HG02938 (cell line): Measurements from ENCODE around the gene DISP2.
A peak's percentile ranks its signal among the peaks of the same experiment; 100 is the strongest.

Experiments
- ATAC-seq: cut with Tn5 transposase; IDR thresholded peaks from one replicate; pipeline ENCODE4 v1.9.1; 2021; ENCODE audit warnings: mild to moderate bottlenecking, moderate library complexity; ENCODE audit not compliant: unreplicated experiment

DISP2 gene

DNA sequence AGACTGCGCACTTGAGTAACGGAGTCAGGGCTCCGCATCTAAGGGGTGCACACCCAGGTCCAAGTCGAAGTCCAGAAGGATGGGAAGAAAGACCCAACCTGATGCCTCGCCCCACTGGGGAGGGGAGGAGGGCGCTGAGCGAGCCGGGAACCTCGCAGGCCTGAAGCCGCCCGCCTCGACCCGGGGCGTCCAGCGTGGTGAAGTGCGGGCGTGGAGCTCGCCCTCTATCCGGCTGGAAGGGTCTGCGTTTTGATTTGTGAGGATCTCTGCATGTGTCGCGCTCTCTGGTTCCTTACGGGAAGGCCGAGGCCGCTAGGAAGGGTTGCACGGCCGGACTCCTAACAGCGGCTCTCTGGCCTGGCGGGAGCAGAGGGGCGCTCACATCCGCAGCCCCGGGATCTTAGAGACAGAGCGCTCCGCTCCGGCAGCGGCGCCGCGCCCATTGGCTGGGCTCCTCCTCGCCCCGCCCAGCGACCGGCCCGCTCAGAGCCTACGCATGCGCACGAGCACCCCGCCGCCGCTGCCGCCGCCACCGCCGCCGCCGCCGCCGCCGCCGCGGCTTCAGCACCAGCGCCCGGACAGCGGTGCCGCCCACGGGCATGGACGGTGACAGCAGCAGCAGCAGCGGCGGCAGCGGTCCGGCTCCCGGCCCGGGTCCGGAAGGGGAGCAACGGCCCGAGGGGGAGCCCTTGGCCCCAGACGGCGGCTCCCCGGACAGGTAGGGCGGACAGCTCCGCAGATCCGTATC is at the start of gene DISP2:
Gene DISP2 (plus strand): TSS at position 497 of the 748 bp plus-strand sequence. CDS start 103 bp downstream, at position 600.
- ATAC-seq = peak; percentile 61

- no peak for ATAC-seq
These were observed 48.6 kb upstream of the DISP2 start for GRCh38 chr15:40309344-40309862.

GRCh38 chr15:40310001-40310959 is 47.7 kb upstream of the DISP2 start:
- no peak for ATAC-seq

GRCh38 chr15:40310993-40311392 is 47.0 kb upstream of the DISP2 start:
- no peak for ATAC-seq

DNA sequence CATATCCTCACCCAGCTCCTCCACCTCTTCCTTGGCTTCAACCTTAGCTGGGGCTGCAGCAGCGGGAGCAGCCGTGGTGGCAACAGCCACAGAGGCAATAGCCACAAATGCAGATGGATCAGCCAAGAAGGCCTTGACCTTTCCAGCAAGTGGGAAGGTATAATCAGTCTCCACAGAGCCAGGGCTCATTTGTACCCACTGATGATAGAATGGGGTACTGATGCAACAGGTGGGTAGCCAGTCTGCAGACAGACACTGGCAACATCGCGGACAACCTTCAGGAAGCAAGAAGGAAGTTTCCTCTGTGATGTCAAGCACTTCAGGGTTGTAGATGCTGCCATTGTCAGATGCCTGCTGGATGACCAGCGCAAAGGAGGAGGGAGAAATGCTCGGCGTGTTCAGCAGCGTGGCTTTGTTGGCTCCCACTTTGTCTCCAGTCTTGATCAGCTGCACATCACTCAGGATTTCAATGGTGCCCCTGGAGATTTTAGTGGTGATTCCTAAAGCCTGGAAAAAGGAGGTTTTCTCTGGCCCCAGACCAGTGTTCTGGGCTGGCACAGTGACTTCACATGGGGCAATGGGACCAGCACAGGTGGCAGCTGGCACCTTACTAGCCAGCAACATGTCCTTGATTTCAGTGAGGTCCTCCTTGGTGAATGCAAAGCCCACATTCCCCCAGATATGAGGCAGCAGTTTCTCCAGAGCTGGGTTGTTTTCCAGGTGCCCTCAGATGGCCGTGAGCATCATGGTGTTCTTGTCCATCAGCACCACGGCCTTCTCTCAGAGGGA is 45.5 kb upstream of the DISP2 start:
- ATAC-seq = no peak

DNA sequence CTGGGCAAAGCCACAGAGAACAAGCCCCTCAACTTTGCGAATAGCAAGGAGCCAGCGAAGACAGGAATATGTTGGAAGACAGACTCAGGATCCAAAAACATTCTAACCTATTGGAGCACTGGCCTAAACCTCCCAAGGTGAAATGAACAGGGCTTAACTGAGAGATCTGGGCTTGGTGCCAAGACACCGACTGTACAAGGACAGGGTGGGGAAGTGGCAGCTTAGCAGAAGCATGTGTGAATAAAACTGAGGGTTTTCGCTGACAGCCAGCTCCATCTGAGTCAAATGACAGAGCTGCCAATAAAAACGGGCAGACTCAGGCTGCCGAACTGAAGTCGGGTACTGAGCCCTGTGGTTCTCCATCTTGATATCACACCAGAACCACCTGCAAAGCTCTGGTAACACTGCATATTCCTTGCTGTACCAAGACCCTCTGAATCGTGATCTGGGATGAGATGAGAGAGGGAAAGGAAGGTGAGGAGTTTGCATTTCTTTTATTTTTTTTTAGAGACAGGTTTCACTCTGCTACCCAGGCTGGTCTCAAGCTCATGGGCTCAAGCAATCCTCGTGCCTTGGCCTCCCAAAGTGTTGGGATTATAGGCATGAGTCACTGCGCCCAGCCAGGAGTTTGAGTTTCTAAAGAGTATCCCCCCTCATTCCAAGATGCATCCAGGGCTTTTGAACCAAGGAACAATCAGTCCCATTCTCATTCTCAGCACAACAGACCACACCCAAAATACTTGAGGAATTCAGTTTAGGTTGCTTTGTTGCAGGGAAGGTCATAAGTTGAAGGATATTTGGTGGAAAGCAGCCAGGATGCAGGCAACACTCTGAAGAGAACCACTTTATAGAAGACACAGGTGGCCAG is 44.3 kb upstream of the DISP2 start:
- no peak for ATAC-seq

- ATAC-seq = no peak
These were observed 43.2 kb upstream of the DISP2 start for GRCh38 chr15:40314723-40315276.

DNA sequence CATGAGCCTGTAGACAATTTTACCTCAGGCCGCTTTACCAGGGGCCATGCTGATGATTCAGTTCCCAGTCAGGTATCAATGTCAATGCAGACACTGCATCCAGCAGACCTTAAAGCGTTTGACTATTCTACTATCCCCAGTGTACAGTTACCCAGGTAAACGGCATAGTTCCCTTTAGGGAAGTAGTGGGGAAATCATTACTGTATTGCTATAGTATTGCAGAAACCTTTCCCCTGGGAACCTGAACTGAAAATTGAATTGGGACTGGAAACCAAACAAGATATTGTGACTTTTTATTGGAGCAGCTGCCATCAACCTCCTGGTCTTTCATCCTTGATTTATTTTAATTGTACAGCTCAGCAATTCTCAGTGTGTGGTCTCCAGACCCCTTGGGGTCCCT is 41.1 kb upstream of the DISP2 start:
- no peak for ATAC-seq

DNA sequence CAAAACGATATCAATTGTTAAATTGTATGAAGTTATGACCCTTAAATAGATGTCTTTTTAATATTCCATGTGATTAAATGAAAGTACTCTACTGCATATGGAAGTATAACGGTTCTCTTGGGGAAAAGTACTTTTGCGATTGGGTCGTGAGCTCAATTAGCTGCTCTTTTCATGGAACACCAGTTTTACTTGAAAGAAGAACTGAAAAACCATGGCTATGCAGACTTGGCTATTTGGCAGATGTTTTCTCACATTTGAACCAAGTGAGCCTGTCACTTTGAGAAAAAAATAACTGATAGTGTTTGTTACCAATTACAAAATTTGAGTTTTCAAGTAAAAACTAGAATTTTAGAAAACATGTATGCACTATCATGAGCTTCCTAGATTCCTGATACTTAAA is 40.4 kb upstream of the DISP2 start:
- ATAC-seq = no peak

DNA sequence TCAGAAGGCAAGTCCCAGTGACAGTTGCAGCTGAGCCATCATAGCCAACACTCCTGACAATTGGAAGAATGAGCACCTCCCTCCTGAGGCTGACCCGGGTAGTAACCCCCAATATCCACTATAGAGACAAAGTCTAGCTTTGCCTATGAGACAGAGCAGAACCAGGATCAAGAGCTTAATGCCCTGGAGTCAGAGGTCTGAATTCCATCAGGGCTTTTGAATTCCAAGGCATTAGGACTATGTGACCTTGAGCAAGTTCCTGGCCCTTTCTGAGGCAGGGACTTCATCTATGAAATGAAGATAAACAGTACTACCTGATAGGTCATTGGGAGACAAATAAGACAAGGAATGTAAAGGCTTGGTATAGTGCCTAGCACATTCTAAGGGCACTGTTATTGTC is 37.6 kb upstream of the DISP2 start:
- no peak for ATAC-seq

GRCh38 chr15:40320931-40321371 is 37.1 kb upstream of the DISP2 start:
- ATAC-seq = no peak

- no peak for ATAC-seq
These were observed 35.3 kb upstream of the DISP2 start for GRCh38 chr15:40322531-40323238.

DNA sequence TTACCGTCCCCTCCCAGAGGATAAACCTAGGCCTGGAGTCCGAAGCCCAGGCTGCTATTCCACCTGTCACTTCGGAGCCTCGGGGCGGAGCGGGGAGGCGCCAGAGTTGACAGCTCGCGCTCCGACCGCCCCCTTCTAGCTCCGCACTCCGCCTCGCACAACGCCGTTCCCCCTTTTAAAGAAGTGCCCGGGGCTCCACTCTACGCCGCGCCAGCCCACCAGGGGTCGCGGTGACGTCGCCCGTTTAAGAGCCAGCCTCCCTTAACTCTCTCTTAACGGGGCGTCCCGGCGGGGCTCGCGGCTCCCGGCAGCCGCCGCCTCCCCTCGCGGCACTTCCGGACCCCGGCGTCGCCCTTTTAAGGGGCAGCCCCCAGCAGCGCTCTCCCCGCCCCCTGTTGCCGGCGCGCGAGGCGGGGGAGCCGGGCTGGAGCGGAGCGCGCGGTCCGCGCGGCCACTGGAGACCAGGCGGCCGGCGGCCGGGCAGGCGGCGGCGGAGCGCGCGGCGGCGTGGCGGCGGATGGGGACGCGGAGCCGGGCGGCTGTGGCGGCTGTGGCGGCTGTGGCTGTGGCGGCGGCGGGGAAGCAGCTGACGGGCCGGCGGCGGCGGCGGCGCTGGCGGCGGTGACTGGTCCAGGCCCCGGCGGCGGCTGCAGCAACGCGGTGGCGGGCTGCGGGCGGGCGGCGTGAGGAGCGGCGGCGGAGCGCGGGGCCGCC is 34.6 kb upstream of the DISP2 start, which contains the start of gene INAFM2:
Gene INAFM2 (plus strand): TSS at position 454 of the 714 bp plus-strand sequence. CDS start 364 bp downstream, outside the sequence.
- peak; percentile 88 for ATAC-seq

DNA sequence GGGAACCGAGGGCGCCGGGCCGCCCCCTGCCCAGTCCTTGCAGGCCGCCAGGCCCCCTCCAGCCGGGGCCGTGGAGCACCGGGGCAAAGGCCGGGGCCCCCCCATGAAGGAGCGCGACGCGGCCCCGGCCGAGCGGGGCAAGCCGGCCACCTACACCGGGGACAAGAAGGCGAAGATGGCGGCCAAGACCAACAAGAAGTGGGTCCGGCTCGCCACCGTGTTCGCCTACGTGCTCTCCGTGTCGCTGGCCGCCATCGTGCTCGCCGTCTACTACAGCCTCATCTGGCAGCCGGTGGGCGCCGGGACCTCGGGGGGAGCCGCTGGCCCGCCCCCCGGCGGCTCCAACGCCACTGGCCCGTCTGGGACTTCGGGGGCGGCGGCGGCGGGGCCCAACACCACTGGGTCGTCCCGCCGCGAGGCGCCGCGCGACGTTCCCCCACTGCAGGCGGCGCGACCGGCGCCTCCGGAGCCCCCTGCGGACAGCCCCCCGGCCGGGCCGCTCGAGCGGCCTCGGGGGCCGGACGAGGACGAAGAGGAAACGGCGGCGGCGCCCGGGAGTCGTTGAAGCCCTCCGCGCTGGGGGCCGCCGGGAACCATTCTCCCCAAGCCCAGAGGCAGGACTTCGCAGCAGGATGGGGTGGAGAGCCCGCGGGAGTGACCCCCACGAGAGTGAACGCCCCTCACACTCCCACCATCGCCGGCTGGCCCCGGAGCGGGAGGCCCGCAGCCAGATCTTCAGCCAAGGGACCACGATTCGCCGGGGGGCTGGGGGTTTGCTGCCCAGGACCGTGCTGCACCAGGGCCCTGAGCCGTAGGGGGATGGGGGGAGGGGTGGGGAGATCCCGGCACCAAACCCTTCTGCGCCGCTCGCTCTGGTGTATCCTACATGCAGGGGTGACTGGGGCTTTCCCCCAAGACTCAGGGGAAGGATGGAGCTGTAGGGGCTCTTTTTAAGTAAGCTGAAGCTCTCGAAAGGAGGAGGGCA is 33.8 kb upstream of the DISP2 start:
- ATAC-seq = no peak

DNA sequence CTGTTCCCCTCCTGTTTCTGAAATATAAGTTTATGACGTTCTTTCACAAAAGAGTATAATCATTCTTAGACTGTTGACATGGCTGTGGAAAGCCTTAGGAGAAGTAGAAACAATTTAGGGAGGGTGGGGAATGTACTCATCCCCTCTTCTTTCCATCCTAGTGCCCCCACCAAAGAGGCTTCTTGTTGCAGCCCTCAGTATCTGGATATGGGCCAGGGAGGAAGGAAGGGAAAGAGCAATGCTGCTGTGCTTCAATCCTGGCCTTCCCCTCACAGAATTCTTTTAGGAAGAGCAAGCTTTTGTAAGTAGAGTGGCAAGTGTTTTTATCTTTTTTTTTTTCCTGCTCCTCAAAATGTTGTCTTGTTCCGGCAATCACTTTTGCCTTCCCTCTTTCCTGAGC is 32.8 kb upstream of the DISP2 start:
- ATAC-seq = no peak

DNA sequence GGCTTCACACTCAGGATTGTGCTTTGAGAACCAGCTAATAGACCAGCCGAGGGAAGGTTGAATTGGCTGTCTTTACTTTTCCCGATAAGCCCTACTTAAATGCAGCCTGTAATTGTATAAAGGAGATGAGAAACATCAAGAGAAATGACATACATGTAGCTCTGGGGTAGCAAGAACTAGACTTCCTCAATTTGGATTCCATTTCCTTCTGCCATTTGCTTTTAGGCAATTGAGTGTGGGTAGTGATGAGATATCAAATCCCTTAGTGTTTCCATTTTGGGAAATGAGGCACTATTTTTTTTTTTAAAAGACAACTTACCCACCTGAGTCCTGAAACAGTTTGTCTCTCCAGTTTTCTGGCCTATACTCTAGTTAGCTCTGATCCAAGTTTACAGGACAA is 32.3 kb upstream of the DISP2 start:
- no peak for ATAC-seq

GRCh38 chr15:40327457-40327856 is 30.6 kb upstream of the DISP2 start:
- ATAC-seq = no peak
